ENCODE results near the gene TTC17.
"Not testable (repeated sequence)": the region's sequence is repeated elsewhere in the genome, so short reads cannot be mapped to it uniquely, and the experiment has no call there.

TTC17 gene, protein sequence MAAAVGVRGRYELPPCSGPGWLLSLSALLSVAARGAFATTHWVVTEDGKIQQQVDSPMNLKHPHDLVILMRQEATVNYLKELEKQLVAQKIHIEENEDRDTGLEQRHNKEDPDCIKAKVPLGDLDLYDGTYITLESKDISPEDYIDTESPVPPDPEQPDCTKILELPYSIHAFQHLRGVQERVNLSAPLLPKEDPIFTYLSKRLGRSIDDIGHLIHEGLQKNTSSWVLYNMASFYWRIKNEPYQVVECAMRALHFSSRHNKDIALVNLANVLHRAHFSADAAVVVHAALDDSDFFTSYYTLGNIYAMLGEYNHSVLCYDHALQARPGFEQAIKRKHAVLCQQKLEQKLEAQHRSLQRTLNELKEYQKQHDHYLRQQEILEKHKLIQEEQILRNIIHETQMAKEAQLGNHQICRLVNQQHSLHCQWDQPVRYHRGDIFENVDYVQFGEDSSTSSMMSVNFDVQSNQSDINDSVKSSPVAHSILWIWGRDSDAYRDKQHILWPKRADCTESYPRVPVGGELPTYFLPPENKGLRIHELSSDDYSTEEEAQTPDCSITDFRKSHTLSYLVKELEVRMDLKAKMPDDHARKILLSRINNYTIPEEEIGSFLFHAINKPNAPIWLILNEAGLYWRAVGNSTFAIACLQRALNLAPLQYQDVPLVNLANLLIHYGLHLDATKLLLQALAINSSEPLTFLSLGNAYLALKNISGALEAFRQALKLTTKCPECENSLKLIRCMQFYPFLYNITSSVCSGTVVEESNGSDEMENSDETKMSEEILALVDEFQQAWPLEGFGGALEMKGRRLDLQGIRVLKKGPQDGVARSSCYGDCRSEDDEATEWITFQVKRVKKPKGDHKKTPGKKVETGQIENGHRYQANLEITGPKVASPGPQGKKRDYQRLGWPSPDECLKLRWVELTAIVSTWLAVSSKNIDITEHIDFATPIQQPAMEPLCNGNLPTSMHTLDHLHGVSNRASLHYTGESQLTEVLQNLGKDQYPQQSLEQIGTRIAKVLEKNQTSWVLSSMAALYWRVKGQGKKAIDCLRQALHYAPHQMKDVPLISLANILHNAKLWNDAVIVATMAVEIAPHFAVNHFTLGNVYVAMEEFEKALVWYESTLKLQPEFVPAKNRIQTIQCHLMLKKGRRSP

DNA sequence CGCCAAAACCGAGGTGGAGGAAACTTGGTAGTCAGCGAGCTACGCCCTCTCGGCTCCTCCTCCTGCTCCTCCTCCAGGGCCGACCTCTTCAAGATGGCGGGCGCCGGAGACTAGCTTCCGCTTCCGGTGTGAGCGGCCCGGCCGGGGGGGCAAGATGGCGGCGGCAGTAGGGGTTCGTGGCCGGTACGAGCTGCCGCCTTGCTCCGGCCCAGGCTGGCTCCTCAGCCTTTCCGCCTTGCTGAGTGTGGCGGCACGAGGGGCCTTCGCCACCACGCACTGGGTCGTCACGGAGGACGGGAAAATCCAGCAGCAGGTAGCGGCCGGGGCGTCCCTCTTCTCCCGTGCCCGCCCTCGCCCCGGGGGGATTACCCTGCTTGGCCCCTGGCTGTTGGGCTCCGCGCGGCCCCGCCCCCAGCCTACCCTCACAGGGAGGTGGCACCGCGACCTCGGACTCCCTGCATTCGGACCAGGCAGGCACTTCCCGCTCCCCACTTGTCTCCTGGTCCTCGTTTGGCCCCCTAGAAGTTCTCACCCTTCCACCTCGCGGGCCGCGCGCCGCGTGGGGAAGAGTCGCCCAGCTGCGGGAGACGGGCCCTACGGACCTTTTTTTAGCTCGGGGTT, at the start of gene TTC17:
Gene TTC17 (plus strand): TSS at position 120 of the 621 bp plus-strand sequence. CDS start 35 bp downstream, at position 155.
- Mint-ChIP-seq H3K36me3 (ENCODE audit: low read depth) (peaks cover 18% of the 10 kb centered on the region), H3K27ac (peak within 1 kb of the TSS; percentile 95), H3K4me1 (ENCODE audit: low read depth) (peaks cover 51% of the 10 kb centered on the region), H3K27me3 (no peaks in the 10 kb centered on the region), H3K9me3 (no peaks in the 10 kb centered on the region), H3K4me3 (peak within 1 kb of the TSS; percentile 93)

DNA sequence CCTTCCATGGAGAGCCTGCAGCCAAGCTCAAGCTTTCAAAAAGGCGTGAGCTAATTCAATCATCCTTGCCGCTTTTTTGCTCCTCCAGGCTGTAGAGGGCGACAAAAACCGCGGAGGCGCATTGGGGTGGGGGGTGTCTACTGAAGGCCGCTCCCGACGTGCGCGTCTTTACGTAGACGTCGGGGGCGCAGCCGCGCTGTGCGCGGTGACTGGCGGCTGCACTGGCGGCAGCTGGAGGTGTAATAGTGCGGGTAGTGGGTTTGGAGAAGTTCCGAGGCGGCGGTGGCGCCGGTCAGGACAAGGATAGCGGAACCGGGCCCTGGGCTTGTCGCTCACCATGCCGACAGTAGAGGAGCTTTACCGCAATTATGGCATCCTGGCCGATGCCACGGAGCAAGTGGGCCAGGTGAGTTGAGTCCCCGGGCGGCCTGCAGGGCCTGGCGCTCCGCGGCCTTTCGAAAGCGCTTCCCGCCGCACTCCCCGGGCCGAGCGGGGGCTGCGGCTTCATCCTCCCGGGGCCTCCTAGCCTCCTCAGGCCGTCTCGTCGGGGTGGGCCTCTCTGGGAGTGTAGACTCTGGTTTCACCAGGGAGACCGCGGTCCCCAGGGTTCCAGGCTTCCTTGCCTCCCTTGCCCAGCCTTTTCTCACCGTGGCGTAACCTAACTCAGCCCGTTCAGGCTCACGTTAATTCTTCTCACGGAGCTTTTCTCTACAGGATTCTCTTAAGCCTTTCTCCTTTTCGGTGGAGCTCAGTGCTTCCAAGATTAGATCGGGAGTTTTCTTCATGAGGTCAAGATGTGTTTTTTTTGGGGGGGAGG, 46.7 kb upstream of the TTC17 start, which contains the start of gene API5:
Gene API5 (plus strand): TSS at position 206 of the 817 bp plus-strand sequence. CDS start 132 bp downstream, at position 338.
- H3K36me3 Mint-ChIP-seq (ENCODE audit: low read depth): peaks cover 6% of the 10 kb centered on the region
- H3K27ac Mint-ChIP-seq: peak within 1 kb of the TSS; percentile 97
- H3K4me1 Mint-ChIP-seq (ENCODE audit: low read depth): peaks cover 53% of the 10 kb centered on the region
- no peaks in the 10 kb centered on the region for H3K27me3 Mint-ChIP-seq
- H3K4me3 Mint-ChIP-seq: peak within 1 kb of the TSS; percentile 100
- H3K9me3 Mint-ChIP-seq: no peaks in the 10 kb centered on the region

DNA sequence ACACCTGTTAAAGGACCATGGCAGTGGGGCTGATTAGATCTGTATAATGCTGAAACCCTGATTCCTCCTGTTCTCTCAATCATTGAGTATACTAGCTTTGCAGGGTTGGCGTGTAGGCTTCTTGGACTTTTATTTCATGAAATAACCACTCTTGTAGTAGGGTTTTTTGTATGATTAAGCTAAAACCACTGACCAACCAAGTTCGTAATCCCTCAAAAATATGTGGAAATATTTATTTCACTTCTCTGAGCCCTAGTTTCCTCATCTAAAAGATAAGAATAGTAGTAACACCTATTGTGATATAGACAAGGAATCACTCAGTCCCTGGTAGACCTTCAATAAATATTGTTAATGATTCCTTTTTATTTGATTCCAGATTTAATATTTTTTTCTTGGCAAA, 42.8 kb upstream of the TTC17 start:
- Mint-ChIP-seq H3K36me3 (ENCODE audit: low read depth) (peaks cover 28% of the 10 kb centered on the region), H3K4me1 (ENCODE audit: low read depth) (peaks cover 54% of the 10 kb centered on the region), H3K27me3 (no peaks in the 10 kb centered on the region), H3K4me3 (peak overlapping the region; percentile 23), H3K9me3 (no peaks in the 10 kb centered on the region), H3K27ac (peak overlapping the region; percentile 65)

DNA sequence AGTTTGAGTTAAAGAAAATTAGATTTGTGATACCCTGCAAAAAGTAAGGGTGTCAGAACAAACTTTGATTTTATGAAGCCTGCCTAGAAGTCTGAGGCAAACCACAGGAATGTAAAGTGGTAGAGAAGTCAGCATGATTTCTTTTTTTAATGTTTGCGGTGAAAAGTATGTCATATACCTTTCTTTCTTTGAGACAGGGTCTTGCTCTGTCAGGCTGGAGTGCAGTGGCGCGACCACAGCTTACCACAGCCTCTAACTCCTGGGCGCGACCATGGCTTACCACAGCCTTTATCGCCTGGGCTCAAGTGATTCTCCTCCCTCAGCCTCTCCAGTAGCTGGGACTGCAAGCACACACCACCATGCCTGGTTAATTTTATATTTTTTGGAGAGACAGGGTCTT, 42.3 kb upstream of the TTC17 start:
- H3K4me3 Mint-ChIP-seq: no peak overlapping the region
- H3K27ac Mint-ChIP-seq: peak overlapping the region; percentile 65

DNA sequence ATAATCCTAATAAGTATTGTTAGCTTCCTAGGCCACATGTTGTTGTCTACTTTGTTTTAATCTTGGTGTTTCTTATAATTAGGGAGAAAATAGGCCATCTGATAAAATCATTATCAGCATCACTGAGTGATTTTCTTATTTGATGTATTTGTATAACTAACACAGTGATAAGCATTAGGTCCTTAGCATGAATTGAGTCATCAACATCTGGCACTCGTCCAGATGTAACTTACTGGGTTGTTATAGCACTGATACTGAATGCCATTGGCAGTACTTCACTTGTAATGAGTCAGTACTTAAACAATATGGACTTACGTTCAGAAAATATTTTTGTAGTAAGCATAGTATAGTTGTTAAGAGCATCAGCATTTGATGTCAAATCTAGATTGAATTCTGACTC, 30.7 kb upstream of the TTC17 start:
- Mint-ChIP-seq H3K4me1 (ENCODE audit: low read depth) (no peaks in the 10 kb centered on the region), H3K27me3 (no peaks in the 10 kb centered on the region), H3K36me3 (ENCODE audit: low read depth) (peaks cover 81% of the 10 kb centered on the region), H3K27ac (no peak overlapping the region), H3K4me3 (no peak overlapping the region), H3K9me3 (no peaks in the 10 kb centered on the region)

More for the DNA sequence above, 42.3 kb upstream of the TTC17 start:
- Mint-ChIP-seq H3K4me1 (ENCODE audit: low read depth) (peaks cover 52% of the 10 kb centered on the region), H3K9me3 (no peaks in the 10 kb centered on the region), H3K27me3 (no peaks in the 10 kb centered on the region), H3K36me3 (ENCODE audit: low read depth) (peaks cover 33% of the 10 kb centered on the region)

DNA sequence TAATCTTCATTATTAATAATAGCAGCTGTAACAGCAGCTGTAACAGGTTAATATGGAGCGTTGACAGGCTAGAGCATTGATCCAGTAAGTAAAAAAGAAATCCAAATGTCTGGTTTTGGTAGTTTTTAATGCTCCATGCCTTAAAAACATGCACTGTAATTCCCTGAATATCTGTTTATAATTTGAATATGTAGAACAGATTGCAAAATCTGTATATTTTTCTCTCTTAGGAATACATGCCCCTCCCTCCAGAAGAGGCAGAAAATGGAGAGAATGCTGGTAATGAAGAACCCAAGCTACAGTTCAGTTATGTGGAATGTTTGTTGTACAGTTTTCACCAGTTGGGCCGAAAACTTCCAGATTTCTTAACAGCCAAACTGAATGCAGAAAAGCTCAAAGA, 30.2 kb upstream of the TTC17 start:
- no peaks in the 10 kb centered on the region for H3K27me3 Mint-ChIP-seq
- H3K9me3 Mint-ChIP-seq: no peaks in the 10 kb centered on the region
- peaks cover 81% of the 10 kb centered on the region for H3K36me3 Mint-ChIP-seq (ENCODE audit: low read depth)
- no peak overlapping the region for H3K4me3 Mint-ChIP-seq
- H3K4me1 Mint-ChIP-seq (ENCODE audit: low read depth): no peaks in the 10 kb centered on the region
- H3K27ac Mint-ChIP-seq: no peak overlapping the region

DNA sequence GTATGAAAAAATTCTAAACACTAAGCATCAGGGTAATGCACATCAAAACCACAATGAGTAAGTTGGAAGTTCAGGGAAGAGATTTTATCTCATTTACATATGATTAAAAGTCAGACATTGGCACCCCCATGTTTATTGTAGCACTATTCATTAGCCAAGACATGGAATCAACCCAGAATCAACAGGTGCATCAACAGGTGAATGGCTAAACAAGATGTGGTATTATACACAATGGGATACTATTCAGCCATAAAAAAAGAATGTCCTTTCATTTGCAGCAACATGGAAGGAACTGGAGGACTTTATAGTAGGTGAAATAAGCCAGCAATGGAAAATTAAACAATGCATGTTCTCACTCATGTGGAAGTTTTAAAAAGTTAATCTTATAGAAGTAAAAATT, 17.6 kb upstream of the TTC17 start:
- Mint-ChIP-seq H3K27ac (no peak overlapping the region), H3K4me1 (ENCODE audit: low read depth) (no peaks in the 10 kb centered on the region), H3K36me3 (ENCODE audit: low read depth) (peaks cover 57% of the 10 kb centered on the region)

DNA sequence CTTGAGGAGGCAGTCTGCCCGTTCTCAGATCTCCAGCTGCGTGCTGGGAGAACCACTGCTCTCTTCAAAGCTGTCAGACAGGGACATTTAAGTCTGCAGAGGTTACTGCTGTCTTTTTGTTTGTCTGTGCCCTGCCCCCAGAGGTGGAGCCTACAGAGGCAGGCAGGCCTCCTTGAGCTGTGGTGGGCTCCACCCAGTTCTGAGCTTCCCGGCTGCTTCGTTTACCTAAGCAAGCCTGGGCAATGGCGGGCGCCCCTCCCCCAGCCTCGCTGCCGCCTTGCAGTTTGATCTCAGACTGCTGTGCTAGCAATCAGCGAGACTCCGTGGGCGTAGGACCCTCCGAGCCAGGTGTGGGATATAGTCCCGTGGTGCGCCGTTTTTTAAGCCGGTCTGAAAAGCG, 7.3 kb upstream of the TTC17 start:
- H3K27ac Mint-ChIP-seq; H3K36me3 Mint-ChIP-seq (ENCODE audit: low read depth); H3K4me1 Mint-ChIP-seq (ENCODE audit: low read depth); H3K9me3 Mint-ChIP-seq; H3K4me3 Mint-ChIP-seq; H3K27me3 Mint-ChIP-seq: not testable (repeated sequence)

More for the DNA sequence above, 17.6 kb upstream of the TTC17 start:
- Mint-ChIP-seq H3K27me3 (no peaks in the 10 kb centered on the region), H3K9me3 (no peaks in the 10 kb centered on the region), H3K4me3 (no peak overlapping the region)

DNA sequence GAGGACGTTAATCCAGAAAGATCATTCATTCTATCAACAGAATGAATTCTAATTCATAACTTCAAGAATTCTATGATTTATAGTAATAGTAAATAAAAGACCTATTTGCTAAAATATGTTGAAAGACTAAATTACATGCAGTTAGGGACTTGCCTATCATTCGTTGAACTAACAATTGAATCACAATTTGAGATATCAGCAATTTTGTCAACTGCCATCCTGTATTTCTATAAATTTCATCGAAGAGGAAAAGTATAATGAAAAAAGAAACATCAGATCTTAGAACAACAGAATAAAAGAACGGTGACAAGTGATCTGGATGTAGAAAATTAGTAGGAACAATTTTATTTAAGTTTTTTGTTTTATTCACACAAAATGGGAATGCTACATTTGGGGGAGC, 4.4 kb upstream of the TTC17 start:
- Mint-ChIP-seq H3K4me1 (ENCODE audit: low read depth) (peaks cover 12% of the 10 kb centered on the region), H3K9me3 (no peaks in the 10 kb centered on the region), H3K36me3 (ENCODE audit: low read depth) (peaks cover 5% of the 10 kb centered on the region), H3K27ac (no peak overlapping the region), H3K4me3 (no peak overlapping the region), H3K27me3 (no peaks in the 10 kb centered on the region)

DNA sequence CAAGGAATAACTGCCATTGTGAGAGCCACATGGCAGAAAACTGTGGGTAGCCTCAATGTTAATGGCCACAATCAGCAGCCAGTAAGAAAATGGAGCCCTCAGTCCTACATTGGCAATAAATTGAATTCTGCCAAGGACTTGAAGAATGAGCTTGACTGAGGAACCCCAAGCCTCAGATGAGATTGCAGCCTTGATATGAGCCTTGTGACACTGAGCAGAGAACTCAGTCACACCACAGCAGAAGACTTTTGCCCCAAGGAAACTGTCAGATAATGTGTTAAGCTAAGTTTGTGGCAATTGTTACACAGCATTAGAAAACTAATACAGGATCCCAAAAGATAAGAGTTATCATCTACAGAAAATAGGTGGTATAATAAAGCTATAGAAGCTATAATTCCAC, 2.4 kb upstream of the TTC17 start:
- H3K9me3 Mint-ChIP-seq: no peaks in the 10 kb centered on the region
- H3K27ac Mint-ChIP-seq: no peak overlapping the region
- H3K36me3 Mint-ChIP-seq (ENCODE audit: low read depth): peaks cover 5% of the 10 kb centered on the region
- no peaks in the 10 kb centered on the region for H3K27me3 Mint-ChIP-seq
- H3K4me3 Mint-ChIP-seq: no peak overlapping the region
- H3K4me1 Mint-ChIP-seq (ENCODE audit: low read depth): peaks cover 29% of the 10 kb centered on the region

DNA sequence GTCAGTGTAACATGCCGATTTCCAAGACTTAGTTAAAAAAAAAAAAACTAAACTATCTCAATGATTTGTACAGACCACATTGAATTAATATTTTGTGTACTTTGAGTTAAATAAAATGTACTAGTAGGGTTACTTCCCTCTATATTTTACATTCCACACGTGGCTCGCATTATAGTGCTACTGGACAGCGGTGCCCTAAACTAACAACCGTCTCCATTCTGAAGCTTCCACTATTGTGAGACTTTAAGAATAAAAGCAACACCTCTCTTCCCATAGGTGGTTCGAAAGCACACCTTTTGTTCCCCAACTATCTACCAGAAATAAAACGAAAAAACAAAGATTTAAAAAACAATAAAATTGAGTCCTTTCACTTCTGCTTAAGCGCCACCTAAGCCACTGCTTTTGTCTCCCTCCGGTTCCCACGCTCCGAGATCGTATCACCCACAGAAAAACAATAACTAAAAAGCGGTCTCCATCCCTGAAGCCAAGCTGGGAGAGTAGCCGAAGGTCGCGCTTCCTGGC, 380 bp upstream of the TTC17 start:
- Mint-ChIP-seq H3K9me3 (no peaks in the 10 kb centered on the region), H3K27ac (peak overlapping the region; percentile 95), H3K4me3 (peak overlapping the region; percentile 93), H3K27me3 (no peaks in the 10 kb centered on the region), H3K4me1 (ENCODE audit: low read depth) (peaks cover 45% of the 10 kb centered on the region), H3K36me3 (ENCODE audit: low read depth) (peaks cover 13% of the 10 kb centered on the region)

DNA sequence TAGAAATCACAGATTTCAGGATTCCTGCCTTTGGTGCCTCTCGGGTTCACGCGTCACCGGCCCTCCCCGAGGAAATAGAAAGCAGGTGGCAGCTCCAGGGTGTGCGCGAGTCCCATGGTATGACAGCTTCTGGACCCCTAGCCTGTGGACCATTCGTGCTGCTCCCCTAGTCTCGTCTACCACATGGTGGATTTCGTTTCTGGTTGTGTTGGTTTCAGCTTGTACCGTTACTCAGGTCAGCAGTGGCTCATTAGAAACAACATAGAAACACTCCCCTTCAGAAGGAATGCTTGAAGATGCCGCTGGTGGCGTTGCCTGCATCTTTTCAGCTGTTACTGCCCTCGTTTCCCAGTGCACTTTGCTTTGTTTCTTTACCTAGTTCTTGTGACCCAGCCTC, 700 bp downstream of the TTC17 start:
- peaks cover 55% of the 10 kb centered on the region for H3K4me1 Mint-ChIP-seq (ENCODE audit: low read depth)
- H3K36me3 Mint-ChIP-seq (ENCODE audit: low read depth): peaks cover 23% of the 10 kb centered on the region
- H3K27ac Mint-ChIP-seq: peak overlapping the region; percentile 95
- no peaks in the 10 kb centered on the region for H3K27me3 Mint-ChIP-seq
- H3K4me3 Mint-ChIP-seq: peak overlapping the region; percentile 93
- no peaks in the 10 kb centered on the region for H3K9me3 Mint-ChIP-seq

DNA sequence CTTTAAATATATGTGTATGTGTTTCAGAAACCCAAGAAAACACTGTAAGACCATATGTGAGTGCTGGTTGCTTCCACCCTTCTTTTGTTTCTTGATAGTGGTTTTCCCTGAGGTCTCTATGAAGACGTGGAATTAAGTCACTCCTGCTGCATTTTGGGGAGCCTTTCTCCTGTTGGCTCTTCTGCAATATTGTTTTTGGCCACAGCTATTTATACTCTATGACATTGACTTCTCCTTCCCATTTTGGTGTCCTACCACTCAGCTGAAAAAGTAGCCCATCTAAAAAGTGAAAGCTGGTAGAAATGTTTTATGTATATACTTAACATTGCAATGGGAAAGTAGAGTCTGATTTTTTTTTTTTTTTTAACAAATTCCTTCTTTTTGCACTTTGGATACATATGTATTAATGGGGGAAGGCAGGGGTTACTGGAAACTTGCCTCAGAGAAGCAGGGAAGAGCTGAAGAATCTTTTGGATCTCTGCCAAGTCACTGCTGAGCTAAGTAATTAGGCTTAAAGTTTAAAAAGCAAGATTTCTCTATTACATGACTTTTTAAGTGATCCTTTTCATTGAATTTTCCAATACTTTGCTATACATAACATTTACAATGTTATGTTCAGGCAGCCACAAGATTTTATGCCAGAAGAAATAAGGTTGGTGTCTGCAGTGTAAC, 1.8 kb downstream of the TTC17 start:
- H3K9me3 Mint-ChIP-seq: no peaks in the 10 kb centered on the region
- peaks cover 27% of the 10 kb centered on the region for H3K36me3 Mint-ChIP-seq (ENCODE audit: low read depth)
- H3K4me1 Mint-ChIP-seq (ENCODE audit: low read depth): peaks cover 55% of the 10 kb centered on the region
- H3K27ac Mint-ChIP-seq: no peak overlapping the region
- no peaks in the 10 kb centered on the region for H3K27me3 Mint-ChIP-seq
- H3K4me3 Mint-ChIP-seq: peak overlapping the region; percentile 93
